ENCODE results near the gene CACNB2.

- TF ChIP-seq POLR2A (IDR thresholded peaks at IDR 0.05; ENCODE audit: low read depth, low read length), result no peak
- TF ChIP-seq POLR2AphosphoS5 (IDR thresholded peaks at IDR 0.05; ENCODE audit: low read depth, low read length), result no peak
- TF ChIP-seq SPI1 (IDR thresholded peaks at IDR 0.05; ENCODE audit: low read depth, low read length), result no peak
Measured at GRCh38 chr10:18490755-18491154, 350.5 kb downstream of the CACNB2 start.
